D721Med (cell line): Measurements from ENCODE around the gene TEX22.

Source experiments
- DNase-seq: peaks from one replicate; pipeline ENCODE4 v3.0.0; 2011; ENCODE audit warnings: low spot score; ENCODE audit not compliant: insufficient read length
- FAIRE-seq: peaks from 2 replicates; lab custom pipeline; 2011; peaks lifted over from hg19 to GRCh38; lab: Jason Lieb, UNC
- CTCF ChIP-seq: IDR thresholded peaks from 2 replicates; pipeline ENCODE4 v1.5.1; 2012; ENCODE audit warnings: mild to moderate bottlenecking, control low read depth; ENCODE audit not compliant: insufficient read depth; ENCODE audit errors: missing control alignments

The TEX22 gene

GRCh38 chr14:105460616-105461015, 62.3 kb downstream of the TEX22 start:
- no peak for DNase-seq
- FAIRE-seq: no peak
- TF ChIP-seq CTCF: no peak

GRCh38 chr14:105461903-105462302, 63.6 kb downstream of the TEX22 start:
- FAIRE-seq: no peak
- DNase-seq: no peak
- no peak for TF ChIP-seq CTCF
